ENCODE results near the gene KCNK13.
"Not testable (repeated sequence)": the region's sequence is repeated elsewhere in the genome, so short reads cannot be mapped to it uniquely, and the experiment has no call there.

Gene KCNK13

DNA sequence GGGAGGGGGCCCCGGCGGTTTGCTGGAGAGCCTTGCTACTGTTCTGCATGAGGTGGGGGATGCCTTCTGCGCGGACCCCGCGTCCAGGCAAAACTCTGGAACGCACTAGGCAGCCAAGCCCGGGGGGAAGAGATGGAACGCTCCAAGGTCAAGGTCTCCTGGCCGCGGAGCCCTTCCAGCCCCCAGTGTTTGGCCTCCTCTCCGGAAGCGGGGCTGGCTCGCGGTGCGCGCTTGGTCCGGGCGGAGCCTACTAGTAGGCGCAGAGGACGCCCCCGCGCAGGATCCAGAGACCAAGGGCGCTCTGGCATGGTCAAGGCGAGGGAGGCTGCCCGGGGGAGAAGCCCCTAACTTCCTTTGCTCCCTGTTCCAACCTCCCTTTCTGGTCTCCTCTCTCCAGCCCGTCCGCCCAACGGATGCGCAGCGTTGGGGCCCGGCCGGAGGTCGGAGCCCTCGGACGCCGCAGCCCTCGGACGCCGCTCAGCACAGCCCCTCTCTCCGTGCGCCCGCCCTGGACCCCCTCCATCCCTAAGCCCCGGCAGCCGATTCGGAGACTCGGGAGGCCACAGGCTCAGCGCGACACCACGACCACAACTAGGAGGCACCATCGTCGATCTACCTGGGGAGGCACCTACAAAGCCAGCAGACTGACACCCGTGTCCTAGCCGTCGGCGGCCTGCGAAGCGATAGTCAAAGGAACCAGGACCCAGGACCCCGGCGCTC, 669 bp upstream of the KCNK13 start:
- peak; percentile 17 for DNase-seq (ENCODE audit: low spot score)

DNA sequence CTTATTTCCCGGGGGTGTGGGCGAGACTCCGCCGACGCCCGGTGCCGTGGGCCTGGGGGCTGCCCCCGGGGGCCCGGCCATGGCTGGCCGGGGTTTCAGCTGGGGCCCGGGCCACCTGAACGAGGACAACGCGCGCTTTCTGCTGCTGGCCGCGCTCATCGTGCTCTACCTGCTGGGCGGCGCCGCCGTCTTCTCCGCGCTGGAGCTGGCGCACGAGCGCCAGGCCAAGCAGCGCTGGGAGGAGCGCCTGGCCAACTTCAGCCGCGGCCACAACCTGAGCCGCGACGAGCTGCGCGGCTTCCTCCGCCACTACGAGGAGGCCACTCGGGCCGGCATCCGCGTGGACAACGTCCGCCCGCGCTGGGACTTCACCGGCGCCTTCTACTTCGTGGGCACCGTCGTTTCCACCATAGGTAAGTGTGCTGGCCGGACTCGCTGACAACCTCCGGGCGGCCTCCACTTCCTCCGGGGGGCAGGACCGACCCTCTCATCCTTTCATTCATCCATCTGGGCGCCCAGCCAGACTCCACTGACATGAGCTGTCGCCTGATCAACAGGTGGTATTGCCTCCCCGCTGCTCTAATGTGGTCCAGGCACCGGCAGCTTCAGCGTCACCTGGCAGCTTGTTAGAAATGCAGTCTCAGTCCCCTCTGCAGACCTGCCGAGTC, 467 bp downstream of the KCNK13 start:
- peak; percentile 47 for DNase-seq (ENCODE audit: low spot score)

DNA sequence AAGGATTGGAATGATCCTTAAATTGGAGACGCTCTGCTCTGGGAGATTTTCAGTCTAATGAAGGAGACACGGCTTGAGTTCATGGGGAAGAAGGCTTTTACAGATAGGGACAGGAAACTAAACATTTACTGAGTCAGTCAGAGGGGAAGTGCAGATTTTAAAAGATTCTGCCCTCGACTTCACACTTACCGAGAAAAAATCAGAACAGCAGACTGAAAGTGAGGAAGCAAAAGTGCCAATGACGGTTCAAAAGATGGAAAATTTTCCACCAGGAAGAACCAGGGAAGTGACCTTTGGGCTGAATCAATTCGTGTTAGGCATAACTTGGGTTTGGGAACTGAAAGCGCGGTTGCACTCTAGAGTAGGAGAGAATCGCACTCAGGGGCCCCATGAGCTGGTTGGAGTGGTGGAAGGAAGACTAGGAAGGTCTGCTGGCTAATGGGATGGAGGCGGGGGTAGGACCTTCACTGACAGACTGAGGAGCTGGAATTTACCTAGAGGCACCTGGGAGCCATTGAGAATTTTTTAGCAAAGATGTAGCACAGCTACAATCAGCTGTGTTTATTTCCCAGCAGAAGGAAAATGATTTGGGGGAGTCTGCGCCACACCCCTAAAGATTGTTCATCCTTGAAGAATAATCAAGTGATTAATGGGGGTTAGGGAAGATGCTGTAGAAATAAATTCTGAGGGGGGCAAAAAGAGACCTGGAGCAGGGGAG, 1.2 kb downstream of the KCNK13 start:
- no peak for DNase-seq (ENCODE audit: low spot score)

DNA sequence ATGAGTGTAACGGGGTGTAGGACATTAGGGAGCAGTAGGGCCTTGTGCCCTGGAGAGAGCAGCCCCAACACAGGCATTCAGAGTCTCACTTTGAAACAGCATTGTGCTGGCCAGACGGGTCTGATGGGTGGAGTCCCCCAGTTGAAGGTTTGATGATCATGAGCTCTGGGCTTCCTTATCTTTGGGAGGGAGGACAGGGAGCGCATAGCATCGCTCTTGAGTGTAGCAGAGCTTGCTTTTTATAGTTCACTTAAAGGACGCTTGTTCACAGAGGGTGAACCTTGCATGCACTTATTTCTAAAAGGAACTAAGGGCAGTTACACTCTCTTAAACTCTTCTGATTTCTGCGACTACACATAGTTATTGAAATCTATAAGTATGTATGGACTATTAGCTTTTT, 10.6 kb downstream of the KCNK13 start:
- DNase-seq (ENCODE audit: low spot score), result no peak

DNA sequence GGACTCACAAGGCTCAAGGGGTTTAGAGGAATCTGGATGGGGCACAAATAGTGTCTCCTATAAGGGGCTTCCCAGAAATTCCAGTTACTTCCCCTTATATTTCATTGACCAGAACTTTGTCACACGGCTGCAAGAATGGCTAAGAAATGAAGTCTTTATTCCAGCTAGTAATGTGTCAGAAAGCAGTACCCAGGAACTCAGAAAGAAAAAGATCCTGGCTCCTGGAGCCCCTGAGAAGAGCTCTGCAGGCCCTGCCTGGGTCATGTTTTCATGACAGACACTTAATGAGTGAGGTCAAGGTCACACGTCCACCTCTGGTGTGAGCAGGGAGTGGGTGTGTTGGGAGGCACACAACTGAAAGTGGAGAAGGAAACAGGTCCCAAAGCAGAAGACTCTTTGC, 17.8 kb downstream of the KCNK13 start:
- DNase-seq (ENCODE audit: low spot score), result no peak

DNA sequence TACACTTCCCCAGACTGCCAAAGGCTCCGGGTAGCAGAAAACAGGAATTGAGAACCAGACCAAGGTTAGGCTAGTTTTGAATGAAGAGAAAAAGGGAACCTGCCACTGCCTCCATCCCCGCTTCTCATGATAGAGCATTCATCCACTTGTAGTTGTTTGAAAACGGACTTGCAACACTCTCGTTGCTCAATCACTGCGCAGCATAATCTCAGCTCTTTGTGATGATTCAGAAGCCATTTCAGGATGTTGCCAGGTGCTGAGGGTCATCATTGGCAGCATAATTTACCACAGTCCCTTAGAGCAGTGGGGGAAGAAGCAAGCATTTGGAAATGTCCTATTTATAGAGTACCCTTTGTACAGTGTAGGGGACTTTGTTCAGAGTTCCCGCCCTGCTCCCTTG, 25.6 kb downstream of the KCNK13 start:
- DNase-seq (ENCODE audit: low spot score), result peak; percentile 11

DNA sequence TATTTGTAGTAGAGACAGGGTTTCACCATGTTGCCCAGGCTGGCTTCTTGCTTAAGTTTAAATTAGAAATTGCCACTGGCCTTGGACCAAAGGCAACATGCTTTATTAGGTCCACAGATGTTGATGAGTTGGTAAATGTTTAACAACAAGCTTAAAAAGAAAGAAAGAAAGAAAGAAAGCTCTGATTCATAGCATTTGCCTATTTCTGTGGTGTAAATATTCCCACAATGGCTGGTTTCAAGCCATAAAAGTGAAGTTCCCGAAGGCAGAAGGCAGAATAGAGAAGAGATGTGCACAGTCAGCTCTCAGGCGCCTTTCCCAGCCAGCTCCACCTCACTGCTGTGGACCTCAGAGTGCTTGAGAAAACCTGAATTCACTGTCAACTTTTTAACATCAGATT, 26.4 kb downstream of the KCNK13 start:
- no peak for DNase-seq (ENCODE audit: low spot score)

DNA sequence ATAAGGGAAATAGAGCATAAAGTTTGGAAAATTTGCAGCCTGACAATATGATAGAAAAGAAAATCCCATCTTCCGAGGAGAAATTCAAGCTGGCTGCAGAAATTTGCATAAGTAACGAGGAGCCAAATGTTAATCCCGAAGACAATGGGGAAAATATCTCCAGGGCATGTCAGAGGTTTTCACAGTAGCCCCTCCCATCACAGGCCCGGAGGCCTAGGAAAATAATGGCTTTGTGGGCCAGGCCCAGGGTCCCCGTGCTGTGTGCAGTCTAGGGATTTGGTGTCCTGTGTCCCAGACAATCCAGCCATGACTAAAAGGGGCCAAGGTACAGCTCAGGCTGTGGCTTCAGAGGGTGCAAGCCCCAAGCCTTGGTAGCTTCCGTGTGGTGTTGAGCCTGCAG, 27.7 kb downstream of the KCNK13 start:
- DNase-seq (ENCODE audit: low spot score), result not testable (repeated sequence)

DNA sequence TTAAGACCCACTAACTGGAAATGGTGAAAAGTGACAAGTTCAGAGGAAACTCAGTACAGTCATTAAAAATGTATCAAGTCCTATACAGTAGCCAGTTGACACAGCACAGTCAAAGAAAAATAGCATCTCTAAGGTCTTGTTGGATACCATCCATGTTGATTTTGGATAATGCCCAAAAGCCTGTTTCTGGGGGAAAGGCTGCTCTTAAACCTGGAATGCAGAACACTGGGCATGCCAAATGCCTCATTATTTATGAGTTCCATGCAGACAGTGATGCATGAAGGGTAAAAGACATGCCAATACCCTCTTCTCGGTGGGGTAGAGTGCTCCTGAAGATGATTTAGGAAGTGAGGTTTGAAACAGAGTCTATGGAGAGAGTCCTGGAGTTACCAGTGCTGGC, 29.6 kb downstream of the KCNK13 start:
- DNase-seq (ENCODE audit: low spot score), result no peak

DNA sequence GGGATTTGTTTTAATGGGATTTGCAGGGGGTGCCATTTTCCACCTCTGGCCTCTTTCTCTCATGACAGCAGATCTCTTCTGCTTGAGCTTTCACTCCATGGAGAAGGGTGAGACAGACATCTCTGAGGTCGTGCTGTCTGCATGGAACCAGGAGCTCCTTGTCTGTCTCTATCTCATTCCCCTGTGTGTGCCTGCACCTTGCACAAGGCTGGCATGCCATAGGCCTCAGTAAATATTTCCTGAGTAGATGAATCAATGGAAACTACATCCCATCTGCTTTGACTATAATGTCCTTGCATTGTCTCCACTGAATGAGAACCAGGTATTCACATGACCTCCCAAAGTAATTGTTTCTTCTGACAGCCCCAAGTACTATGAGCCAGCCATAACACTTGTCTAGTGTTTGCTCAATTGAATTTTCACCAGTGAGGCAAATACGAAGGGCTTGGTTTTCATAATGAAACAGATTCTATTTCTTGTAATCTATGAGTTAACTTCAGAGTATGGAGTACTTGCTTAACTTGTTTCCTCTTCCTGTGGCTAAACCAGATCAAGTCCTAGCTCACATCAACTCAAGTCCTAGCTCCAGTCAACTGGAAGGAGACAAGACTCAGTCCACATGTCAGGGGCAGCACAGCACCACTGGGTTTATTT, 32.3 kb downstream of the KCNK13 start:
- DNase-seq (ENCODE audit: low spot score), result no peak

DNA sequence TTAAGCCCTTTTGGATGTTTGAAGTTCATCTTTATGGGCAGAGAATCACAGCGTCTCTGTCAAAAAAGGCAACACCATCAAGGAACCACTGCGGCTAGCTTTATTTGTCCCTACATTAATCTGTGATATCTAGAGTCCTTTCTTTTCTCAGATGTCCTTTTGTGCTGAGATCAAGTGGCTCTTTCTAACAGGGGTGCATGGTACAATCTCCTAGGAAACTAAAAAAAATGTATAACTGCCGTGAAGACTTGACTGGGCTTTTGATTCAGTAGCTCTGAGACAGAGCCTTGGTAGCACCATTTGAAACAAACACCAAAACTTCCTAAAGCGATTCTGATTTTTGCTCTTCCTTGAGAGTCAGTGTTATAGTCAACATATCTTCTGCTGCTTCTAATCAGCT, 33.3 kb downstream of the KCNK13 start:
- no peak for DNase-seq (ENCODE audit: low spot score)

DNA sequence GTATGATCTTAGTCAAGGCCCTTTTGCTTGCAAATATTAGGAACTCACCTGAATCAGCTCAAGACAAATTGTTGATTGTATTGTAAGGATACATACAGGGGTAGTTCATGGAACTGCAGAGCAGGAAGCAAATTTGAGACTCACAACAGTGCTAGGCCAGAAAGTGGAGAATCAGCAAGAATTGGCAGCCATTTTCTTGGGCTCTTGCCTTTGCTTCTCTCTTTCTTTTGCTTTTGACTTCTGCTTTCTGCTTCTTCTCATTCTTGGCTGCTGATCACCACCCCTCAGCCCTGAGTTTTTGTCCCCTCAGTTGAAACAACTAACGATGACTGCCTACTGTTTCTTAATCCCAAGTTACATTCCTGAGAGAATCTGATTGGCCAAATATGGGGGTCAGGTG, 34.8 kb downstream of the KCNK13 start:
- DNase-seq (ENCODE audit: low spot score), result no peak

DNA sequence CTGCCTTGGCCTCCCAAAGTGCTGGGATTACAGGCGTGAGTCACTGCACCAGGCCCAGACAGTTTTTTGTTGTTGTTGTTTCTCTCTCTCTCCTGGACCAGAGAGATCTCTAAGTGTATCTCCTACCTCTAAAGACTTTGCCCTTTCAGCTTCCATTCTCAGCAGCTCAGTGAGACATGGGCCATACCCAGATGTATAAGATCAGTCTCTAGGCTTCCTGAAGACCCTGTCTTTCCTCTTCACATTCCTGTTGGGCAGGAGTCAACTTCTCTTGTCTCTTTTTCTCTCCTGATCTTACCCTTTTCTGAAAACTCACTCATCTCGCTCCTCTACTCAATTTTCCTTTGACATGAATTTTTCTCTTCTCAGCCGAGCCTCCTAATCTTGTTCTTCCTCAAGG, 42.0 kb downstream of the KCNK13 start:
- no peak for DNase-seq (ENCODE audit: low spot score)

DNA sequence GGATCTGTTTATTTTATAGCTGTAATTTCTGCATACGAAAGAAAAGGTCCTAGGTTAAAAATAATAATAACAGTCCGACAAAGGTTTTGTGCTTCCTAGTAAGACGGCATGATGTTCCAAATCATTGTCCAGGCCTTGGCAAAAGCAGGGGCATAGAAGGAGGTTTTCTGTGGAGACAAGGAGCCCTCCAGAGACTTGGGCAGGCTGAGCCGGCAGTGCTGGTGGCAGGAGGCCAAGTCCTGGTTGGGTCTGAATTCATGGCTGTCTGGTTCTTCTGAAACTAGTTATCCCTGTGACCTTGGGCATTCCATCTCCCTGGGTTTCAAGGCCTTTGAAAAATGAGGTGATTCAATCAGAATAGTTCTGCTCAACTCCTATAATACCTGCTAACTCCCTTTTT, 44.0 kb downstream of the KCNK13 start:
- no peak for DNase-seq (ENCODE audit: low spot score)

DNA sequence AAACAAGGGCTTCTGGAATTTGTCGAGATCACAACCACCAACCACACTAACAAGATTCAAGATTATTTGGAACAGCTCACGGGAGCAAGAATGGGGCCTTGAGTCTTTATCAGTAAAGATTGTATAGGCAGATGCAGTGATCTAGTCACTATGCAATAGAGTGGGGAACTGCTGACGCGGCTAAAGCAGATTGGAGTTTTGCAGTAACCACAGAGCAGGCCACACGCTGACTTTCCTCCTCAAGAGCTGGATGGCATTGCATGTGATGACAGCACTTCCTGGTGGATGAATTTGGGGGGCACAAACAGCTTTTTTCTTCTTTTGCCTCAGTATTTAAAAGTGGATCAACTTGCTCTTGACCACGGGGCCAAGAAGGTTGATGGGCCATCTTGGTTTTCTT, 46.0 kb downstream of the KCNK13 start:
- DNase-seq (ENCODE audit: low spot score), result no peak

DNA sequence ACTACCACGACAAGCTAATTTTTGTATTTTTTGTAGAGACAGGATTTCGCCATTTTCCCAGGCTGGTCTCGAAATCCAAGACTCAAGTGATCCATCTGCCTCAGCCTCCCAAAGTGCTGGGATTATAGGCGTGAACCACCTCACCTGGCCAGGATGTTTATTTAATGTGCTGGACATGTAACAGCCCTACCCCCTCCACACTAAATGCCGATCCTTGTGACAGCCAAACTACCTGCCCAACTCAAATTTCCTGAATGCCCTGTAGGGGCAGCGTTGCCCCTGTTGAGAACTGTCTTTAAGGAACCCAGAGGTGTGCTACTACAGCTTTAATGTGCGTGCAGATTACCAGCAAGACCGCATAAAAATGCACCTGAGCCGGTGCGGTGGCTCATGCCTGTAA, 48.1 kb downstream of the KCNK13 start:
- DNase-seq (ENCODE audit: low spot score), result no peak

DNA sequence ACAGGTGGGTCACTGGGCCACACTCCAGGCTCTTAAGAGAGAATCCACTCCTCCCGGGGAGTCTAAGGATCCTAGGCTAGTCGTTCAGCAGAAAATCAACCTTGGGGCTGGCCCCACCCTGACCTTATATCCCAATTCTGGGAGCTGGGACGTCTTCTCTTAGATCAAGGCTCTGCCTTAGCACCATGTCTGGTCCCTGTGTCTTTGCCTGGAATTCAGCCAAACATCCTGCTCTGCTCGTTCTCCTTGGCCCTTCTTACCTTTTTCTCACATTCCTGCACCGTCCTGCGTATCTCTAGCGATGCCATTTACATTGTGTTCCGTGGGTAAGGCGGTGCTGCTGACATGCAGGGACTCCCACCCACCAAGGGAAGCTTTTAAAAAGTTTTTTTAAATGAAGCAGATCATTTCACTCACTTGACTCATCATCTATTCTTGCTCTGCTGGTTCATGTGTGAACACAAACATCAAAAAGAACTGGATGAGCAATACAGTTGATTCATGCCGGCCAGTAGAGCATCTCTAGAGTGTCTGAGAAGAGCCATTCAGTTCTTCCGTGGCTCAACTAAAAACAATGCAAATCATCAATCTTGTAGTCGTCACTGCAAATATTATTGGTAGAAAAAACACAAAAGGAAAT, 50.2 kb downstream of the KCNK13 start:
- peak; percentile 50 for DNase-seq (ENCODE audit: low spot score)

DNA sequence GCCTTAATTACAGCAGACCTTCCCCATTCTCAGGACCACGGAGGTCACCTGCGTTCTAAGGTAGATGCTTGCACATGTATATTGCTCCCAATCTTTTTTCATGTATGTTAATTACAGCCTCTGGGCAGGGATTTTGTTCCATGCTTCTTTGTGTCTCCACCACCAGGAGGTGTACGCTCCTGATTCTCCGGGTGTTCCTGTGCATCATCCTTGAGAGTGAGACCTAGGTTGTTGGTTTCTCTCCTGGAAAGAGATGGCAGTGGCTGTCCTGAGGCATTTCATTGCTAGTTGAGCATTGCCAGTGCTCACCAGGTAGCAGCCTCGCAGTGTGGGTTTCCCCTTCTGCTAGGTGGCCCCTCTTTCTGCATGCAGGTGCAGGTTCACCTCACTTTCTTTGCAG, 52.8 kb downstream of the KCNK13 start:
- no peak for DNase-seq (ENCODE audit: low spot score)

DNA sequence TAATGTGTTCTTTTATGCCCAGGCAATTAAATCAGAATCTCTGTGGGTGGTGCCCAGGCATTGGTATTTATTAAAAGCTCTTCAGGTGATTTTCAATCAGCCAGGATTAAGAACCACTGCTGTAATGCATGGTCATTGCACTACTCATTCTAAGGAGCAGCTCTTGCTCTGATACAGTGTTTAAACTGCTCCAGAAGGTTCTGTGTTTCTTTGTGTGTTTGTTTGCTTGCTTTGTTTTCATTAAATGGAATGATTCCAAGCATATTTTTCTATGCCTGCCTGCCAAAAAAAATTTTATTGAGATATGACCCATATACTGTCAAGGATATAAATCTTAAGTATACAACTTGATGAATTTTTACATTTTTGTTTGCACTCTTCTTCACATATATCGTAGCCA, 54.0 kb downstream of the KCNK13 start:
- DNase-seq (ENCODE audit: low spot score), result no peak

DNA sequence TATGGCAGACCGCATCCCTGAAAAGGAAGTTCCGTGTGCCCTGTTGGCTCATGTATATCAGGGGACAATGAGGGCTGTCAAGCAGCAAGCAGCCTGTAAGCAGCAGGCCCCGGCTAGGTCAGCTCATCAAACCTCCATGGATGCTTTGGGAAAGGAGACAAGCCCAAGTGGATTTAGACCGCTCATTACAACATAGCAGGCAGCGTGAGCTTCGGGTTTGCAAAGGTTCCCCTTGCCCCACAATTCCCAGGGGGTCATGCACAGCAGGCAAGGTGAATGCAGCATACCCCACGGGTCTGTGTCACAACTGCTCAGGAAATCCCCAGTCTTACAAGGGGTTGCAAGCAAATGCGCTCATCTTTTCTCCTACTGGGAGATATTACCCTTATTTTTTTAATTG, 54.6 kb downstream of the KCNK13 start:
- DNase-seq (ENCODE audit: low spot score), result no peak

DNA sequence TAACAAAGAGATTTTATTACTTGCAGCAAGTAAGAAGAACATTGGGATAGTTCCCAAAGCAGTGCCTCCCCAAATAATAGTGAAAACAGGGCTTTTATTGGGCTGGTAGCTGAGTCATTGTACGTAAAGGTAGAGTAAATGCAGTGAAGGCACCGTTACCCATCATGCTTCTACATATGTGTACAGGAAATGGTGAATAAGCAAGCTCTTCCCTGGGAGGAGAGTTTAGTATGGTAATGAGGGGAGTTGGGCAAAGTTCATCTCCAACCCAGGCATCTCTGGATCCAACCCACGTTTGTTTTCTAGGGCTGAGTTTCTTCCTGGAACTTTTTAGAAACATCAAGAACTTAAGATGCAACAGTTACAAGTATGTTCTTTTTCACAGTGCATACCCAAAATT, 56.2 kb downstream of the KCNK13 start:
- no peak for DNase-seq (ENCODE audit: low spot score)

DNA sequence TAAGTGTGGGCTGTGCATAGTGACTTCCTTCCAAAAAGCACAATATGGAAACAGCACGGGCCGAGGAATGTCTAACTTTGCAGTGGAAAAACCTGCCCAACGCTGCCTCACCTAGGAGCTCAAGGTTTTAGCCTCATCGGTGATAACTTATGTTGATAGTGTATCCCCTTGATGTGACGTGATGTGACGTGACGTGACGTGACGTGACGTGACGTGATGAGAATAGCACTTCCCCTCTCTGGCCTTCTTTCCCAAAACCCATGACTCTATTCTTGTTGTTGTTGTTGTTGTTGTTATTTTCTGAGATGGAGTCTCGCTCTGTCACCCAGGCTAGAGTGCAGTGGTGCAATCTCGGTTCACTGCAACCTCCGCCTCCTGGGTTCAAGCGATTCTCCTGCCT, 64.5 kb downstream of the KCNK13 start:
- DNase-seq (ENCODE audit: low spot score), result no peak

Measured in SW480 (cell line).